ENCODE results near the gene RPS6KA4.

RPS6KA4 gene

GRCh38 chr11:64366751-64367150 lies 7.8 kb downstream of the RPS6KA4 start:
- DNase-seq (ENCODE audit: low read depth in 2 of 2): no peak

DNA sequence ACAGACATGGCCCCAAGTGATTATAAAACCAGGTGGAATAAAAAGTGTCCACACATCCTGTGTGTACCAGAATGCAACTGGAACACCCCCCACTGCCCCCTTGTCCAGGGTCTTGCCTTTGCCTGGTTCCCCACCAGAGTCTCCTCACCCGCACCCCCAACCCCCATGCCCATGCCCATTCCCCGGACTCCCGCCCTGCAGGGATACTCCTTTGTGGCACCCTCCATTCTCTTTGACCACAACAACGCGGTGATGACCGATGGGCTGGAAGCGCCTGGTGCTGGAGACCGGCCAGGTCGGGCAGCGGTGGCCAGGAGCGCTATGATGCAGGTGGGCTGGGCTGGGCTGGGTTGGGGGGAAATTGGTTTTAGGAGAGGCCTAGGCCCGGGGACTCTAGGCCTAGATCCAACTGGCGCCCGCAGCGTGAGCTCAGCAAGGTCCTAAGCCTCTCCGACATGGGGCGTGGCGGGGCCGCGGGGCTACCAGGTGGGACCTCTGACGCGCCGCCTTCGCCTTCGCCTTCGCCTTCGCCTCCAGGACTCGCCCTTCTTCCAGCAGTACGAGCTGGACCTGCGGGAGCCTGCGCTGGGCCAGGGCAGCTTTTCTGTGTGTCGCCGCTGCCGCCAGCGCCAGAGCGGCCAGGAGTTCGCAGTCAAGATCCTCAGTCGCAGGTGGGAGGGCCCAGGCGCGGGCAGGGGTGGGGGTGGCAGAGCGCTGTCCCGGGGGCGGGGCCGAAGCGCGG lies 9.1 kb downstream of the RPS6KA4 start:
- no peak for DNase-seq (ENCODE audit: low read depth in 2 of 2)

DNA sequence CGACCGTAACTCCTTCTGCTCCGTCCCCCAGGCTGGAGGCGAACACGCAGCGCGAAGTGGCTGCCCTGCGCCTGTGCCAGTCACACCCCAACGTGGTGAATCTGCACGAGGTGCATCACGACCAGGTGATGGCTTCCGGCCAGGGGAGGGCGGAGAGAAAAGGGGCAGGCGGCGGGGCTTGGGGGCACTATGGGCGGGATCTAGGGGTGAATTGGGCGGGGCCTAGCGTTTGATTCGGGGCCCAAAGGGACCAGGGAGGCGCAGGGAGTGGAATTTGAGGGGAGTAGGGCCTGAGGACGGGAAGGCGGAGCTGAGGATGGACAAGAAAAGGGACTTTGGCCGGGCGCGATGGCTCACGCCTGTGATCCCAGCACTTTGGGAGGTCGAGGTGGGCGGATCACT lies 9.7 kb downstream of the RPS6KA4 start:
- DNase-seq (ENCODE audit: low read depth in 2 of 2): no peak

GRCh38 chr11:64369440-64370421 lies 10.8 kb downstream of the RPS6KA4 start:
- DNase-seq (ENCODE audit: low read depth in 2 of 2): no peak

DNA sequence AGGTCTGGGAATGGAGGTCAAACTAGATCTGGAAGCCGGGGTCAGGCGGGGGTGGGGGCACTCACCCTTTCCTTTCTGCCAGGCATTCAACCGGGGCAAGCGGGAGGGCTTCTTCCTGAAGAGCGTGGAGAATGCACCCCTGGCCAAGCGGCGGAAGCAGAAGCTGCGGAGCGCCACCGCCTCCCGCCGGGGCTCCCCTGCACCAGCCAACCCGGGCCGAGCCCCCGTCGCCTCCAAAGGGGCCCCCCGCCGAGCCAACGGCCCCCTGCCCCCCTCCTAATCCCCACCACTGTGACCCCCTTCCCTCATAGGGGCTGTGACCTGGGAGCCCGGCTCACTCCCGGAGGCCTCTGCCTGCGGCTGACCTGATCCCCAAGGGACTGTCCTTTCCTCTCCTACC lies 12.2 kb downstream of the RPS6KA4 start:
- DNase-seq (ENCODE audit: low read depth in 2 of 2): no peak

DNA sequence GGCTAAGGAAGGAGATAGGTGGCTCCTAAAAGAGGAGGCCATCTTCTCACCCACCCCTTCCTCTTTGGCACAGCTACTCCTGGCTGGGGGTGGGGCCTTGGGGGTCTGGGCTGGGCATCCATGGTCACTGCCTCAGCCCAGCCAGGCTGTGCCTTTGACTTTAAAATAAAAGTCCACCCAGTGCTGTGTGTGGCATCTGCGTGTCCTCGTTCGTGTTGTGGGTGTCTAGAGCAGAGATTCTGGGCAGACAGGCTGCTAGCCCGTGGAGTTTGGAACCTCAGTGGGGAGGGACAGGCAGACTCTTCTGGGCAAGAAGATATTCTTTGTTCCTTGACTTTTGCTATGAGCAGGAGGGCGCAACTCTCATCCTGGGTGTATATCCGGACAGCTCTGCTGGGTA lies 13.1 kb downstream of the RPS6KA4 start:
- DNase-seq (ENCODE audit: low read depth in 2 of 2): no peak

GRCh38 chr11:64372802-64373597 lies 14.0 kb downstream of the RPS6KA4 start:
- DNase-seq (ENCODE audit: low read depth in 2 of 2): no peak

GRCh38 chr11:64373598-64373974 lies 14.6 kb downstream of the RPS6KA4 start:
- no peak for DNase-seq (ENCODE audit: low read depth in 2 of 2)

- no peak for DNase-seq (ENCODE audit: low read depth in 2 of 2)
Observed at GRCh38 chr11:64376071-64376470, 17.1 kb downstream of the RPS6KA4 start.

- DNase-seq (ENCODE audit: low read depth in 2 of 2): no peak
Observed at GRCh38 chr11:64378335-64378880, 19.4 kb downstream of the RPS6KA4 start.

GRCh38 chr11:64379160-64379559 lies 20.2 kb downstream of the RPS6KA4 start:
- no peak for DNase-seq (ENCODE audit: low read depth in 2 of 2)

DNA sequence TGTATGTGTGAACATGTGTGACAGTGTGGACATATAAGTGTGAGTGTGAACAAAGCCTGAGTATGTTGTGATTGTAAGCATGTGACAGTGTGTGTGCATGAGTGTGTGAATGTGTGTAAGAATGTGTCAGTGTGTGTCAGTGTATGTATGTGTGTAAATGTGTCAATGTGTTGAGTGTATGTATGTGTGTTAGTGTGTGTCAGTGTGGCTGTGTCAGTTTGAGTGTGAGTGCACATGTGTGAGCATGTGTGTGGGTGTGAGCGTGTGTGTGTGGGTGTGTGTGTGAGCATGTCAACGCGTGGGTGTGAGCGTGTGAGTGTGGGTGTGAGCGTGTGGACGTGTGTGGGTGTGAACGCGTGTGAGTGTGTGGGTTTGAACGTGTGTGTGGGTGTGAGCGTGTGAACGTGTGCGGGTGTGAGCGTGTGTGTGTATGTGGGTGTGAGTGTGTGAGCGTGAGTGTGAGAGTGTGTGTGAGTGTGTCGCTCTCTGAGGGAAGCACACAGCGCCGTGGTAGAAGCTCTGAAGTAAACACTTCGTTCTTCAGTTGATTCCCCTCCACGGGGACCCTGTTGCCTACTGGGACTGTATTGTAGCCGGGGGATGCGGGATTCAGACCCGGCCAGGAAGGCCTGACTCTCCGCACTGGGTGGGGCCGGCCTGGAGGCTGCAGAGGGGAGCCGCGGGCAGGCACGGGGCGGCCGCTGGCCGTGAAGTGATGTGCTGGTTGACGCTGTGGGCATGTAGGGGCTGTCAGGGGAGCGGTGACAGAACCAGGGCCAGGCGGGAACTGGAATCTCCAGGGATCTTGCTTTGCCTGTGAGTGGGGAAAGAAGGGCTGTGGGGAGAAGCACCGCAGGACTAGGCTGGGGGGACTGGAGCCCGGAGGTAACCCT lies 21.1 kb downstream of the RPS6KA4 start:
- no peak for DNase-seq (ENCODE audit: low read depth in 2 of 2)

DNA sequence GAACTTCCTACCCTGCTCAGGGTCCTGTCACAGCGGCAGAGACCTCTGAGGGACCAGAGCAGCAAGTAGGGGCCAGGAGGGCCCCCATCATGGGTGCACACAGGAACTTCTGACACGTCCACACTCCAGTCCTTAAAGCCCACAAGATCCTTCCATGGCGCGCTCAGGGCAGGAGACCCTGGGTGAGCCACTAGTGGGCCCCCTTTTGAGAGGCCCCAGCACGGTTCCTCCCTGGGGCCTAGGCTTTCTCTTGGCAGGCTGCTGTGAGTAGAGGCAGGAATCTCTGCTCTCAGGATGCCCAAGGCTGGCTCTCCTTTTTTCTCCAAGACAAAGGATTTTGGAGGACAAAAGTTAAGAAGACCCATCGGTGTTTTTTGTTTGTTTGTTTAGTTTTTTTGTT lies 22.4 kb downstream of the RPS6KA4 start:
- no peak for DNase-seq (ENCODE audit: low read depth in 2 of 2)

GRCh38 chr11:64382047-64382446 lies 23.1 kb downstream of the RPS6KA4 start:
- DNase-seq (ENCODE audit: low read depth in 2 of 2): no peak

DNA sequence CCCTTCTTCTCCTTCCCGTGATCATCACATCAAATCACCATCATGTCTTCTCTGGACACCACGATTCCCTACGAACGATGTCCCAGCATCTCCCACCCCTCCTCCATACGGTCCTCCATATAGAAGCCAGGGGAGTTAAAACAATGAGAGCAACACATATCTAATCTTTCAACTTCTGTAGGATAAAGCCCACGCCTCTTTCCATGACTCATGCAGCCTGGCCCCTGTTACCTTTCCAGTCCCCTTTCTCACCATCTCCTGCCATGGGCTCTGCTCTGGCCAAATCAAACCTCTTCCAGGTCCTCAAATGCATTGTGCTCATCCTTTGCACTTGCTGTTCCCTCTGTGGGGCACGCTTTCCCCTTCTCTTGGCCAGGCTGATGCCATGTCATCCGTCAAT lies 23.6 kb downstream of the RPS6KA4 start:
- no peak for DNase-seq (ENCODE audit: low read depth in 2 of 2)

- no peak for DNase-seq (ENCODE audit: low read depth in 2 of 2)
Observed at GRCh38 chr11:64383580-64383979, 24.6 kb downstream of the RPS6KA4 start.

- DNase-seq (ENCODE audit: low read depth in 2 of 2): no peak
Observed at GRCh38 chr11:64384028-64384737, 25.2 kb downstream of the RPS6KA4 start.

GRCh38 chr11:64384981-64385944 lies 26.3 kb downstream of the RPS6KA4 start:
- no peak for DNase-seq (ENCODE audit: low read depth in 2 of 2)

Measured in fibroblast of skin of left quadriceps (primary cell).